Subcutaneous adipose tissue (tissue), 4 donors: ENCODE measurements around the gene PLEKHG2. TPM values are rescaled to one million over a fixed set of nuclear protein-coding genes. Genes with fewer than 3 reads are reported as not detected.

ENCODE experiments used
- total RNA-seq, 4 donors: library from RNA; depleted of rRNA; stranded (reverse); fragments of >200 nt; gene quantifications; one replicate each; pipeline ENCODE4 v1.1.0, GENCODE V29; 2016
- TF ChIP-seq, protein P1 (sequence below): fragments of 450-650 bp; IDR thresholded peaks from one replicate; pipeline ENCODE4 v1.5.1; 2016; ENCODE audit warnings: low read depth, mild to moderate bottlenecking, control low read depth, antibody characterized with exemption, moderate library complexity

Gene PLEKHG2
- total RNA-seq, 4 donors from 2014 or later, result 7.9 to 19.4 (median 10.0) TPM

DNA sequence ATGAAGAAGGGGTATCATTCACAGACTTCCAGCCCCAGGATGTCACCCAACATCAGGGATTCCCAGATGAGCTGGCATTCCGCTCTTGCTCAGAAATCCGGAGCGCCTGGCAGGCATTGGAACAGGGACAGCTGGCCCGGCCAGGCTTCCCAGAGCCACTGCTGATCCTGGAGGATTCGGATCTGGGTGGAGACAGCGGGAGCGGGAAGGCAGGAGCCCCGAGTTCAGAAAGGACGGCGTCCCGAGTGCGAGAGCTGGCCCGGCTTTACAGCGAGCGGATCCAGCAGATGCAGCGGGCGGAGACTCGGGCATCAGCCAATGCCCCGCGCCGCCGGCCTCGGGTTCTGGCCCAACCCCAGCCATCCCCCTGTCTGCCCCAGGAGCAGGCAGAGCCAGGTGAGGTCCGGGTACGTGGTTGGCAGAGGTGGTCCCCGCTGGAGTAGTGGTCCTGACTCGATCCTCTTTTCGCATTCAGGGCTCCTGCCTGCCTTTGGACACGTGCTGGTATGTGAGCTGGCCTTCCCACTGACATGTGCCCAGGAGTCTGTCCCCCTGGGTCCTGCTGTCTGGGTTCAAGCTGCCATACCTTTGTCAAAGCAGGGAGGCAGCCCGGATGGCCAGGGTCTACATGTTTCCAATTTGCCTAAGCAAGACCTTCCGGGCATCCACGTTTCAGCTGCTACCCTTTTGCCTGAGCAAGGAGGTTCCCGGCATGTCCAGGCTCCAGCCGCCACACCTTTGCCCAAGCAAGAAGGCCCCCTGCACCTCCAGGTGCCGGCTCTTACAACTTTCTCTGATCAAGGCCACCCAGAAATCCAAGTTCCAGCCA, 11.0 kb downstream of the PLEKHG2 start:
- TF ChIP-seq, protein P1, sequence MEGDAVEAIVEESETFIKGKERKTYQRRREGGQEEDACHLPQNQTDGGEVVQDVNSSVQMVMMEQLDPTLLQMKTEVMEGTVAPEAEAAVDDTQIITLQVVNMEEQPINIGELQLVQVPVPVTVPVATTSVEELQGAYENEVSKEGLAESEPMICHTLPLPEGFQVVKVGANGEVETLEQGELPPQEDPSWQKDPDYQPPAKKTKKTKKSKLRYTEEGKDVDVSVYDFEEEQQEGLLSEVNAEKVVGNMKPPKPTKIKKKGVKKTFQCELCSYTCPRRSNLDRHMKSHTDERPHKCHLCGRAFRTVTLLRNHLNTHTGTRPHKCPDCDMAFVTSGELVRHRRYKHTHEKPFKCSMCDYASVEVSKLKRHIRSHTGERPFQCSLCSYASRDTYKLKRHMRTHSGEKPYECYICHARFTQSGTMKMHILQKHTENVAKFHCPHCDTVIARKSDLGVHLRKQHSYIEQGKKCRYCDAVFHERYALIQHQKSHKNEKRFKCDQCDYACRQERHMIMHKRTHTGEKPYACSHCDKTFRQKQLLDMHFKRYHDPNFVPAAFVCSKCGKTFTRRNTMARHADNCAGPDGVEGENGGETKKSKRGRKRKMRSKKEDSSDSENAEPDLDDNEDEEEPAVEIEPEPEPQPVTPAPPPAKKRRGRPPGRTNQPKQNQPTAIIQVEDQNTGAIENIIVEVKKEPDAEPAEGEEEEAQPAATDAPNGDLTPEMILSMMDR, result no peak

DNA sequence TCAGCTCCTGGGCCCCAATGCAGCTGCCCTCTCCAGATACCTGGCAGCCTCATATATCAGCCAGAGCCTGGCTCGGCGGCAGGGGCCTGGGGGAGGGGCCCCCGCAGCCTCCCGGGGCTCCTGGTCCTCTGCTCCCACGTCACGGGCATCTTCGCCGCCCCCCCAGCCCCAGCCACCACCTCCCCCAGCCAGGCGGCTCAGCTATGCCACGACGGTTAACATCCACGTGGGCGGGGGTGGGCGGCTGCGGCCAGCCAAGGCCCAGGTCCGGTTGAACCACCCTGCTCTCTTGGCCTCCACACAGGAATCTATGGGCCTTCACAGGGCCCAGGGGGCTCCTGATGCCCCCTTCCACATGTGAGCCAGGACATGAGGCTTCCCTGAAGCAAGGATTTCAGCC, 12.5 kb downstream of the PLEKHG2 start:
- TF ChIP-seq, protein P1, result no peak

DNA sequence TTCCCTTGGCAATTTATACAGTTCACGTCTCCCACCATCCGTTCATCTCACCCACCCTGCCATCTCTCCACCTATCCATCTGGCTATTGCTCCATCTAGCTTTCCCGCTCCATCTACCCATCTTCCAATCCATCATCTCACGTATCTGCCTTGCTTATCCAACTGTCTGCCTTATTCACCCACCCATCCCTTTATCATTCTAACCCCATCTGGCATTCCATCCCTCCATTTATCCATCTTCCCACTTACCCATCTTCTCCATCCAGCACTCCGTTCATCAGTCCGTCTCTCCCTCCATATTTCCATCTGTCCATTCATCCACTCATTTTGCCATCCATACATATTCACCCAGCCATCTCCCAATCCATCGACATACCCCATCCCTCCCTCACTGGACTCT, 13.3 kb downstream of the PLEKHG2 start:
- TF ChIP-seq, protein P1, result no peak

DNA sequence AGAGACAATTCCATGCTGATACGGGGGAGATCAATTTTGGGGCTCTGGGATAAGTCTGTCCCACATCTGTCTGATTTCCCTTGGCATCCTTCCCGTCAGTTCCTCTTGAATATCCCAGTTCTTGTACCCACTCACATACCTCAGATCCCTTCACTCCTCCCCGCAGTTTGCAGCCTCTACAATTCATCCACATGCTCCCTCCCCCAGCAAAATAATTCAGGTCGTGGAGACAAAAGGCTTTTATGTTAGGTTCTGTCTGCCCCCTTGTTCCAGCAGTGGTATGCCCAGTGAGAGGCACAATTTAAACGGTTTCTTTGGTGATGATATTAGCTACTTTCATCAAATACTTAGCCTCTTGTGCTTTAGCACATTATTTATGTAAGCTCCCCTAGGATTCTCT, 13.7 kb downstream of the PLEKHG2 start:
- TF ChIP-seq, protein P1, result no peak

DNA sequence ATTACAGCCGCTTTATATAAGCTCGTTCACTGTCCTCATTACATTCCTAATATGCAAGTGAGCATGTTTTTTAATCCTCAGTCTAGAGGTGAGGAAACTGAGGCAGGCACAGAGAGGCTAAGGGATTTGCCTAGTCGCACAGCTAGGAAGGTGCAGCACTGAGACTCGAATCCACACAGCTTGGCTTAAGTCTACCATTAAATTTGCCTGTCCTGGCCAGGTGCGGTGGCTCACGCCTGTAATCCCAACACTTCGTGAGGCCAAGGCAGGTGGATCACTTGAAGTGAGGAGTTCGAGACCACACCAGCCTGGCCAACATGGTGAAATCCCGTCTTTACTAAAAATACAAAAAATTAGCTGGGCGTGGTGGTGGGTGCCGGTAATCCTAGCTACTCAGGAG, 15.2 kb downstream of the PLEKHG2 start:
- TF ChIP-seq, protein P1, result no peak

DNA sequence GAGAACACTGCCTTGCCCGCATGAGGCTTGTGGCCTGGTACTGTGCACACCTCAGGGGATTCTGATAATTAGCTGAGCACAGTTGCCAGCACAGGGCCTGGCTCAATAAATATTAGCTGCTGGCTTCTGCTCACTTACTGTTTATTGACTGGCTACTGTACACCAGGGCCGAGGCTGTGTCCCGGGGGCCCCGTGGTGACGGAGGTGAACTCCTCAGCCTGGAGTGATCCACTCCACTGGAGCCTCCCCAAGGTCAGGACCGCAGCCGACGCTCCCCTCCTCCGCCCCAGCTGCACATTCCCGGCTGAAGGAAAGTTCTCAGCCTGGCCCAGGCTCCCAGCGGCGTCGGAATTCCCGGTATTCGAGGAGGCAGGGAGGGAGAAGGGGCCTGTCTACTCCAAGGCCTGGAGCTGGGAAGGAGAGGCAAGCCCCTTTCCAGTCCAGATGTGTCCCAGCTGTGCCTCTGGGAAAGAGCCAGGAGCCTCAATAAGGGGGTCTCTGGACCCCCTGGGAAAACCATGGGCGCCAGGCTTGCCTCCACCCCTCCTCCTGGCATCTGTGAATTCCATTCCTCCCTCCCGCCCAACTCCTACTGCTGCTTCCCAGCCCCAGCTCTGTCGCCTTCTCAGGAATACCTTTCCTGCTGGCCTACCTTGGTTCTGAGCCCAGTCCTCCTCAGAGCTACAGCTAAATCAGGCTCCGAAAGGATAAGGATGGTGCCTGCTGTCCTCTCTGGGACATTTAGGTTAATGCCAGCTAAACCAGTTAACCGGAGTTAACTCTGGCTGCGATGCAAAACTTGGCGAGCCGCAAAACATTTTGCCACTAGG, 16.0 kb downstream of the PLEKHG2 start:
- TF ChIP-seq, protein P1, result no peak
